ENCODE results near the gene SLC2A4RG.

DNA sequence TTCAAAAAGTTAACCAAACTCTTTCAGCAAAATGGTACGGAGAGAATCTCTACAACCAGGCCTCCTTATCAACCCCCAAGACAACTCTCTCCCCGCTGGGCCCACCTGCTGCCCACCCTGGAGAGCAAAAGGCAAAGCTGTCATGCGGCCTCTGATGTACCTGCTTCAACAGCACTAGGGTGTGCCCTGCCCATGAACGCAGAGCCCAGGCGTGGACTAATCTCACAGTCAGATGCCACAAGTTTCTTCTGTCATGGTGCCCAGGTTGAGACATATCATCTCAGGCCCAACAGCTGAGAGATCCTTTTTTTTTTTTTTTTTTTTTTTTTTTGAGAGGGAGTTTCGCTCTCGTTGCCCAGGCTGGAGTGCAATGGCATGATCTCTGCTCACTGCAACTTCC, 26.3 kb downstream of the SLC2A4RG start:
- TF ChIP-seq POLR2A (IDR thresholded peaks at IDR 0.05; ENCODE audit: low read length) (no peak), GATA1 (IDR thresholded peaks at IDR 0.05; ENCODE audit: low read depth, low read length) (no peak)

Measured in erythroblast (primary cell).